Activated naive CD8-positive, alpha-beta T cell treated with anti-CD3 and anti-CD28 coated beads, Interleukin-2, amount 10 ng/mL, durations not matched to agents 7 days and 5 days (primary cell): ENCODE data around the gene ARHGAP44. TPM values are rescaled to one million over a fixed set of nuclear protein-coding genes. Genes with fewer than 3 reads are reported as not detected.

Experiments used
- ATAC-seq: fragments of 150-1000 bp; cut with Tn5 transposase; one replicate; pipeline ENCODE4 v1.10.0; 2021; ENCODE audit warnings: low read depth, moderate library complexity
- POLR2A ChIA-PET: fragments of 350-600 bp; sonication (Branson Sonifier 250); formaldehyde crosslinking; loops from one replicate; lab custom pipeline; 2021; ENCODE audit warnings: antibody characterized with exemption; lab: Charles Lee
- DNase-seq: peaks from one replicate; pipeline ENCODE4 v3.0.0; 2021
- H3K27ac Mint-ChIP-seq: one replicate; pipeline ENCODE4 v1.8.0; 2022; ENCODE audit warnings: mild to moderate bottlenecking, mixed read lengths
- H3K27me3 Mint-ChIP-seq: one replicate; pipeline ENCODE4 v1.8.0; 2022; ENCODE audit warnings: mild to moderate bottlenecking, moderate library complexity, mixed read lengths
- H3K36me3 Mint-ChIP-seq: one replicate; pipeline ENCODE4 v1.8.0; 2021; ENCODE audit warnings: mild to moderate bottlenecking, mixed read lengths
- H3K4me1 Mint-ChIP-seq: one replicate; pipeline ENCODE4 v1.8.0; 2021; ENCODE audit warnings: mixed read lengths
- H3K4me3 Mint-ChIP-seq: one replicate; pipeline ENCODE4 v1.8.0; 2022; ENCODE audit warnings: mild to moderate bottlenecking, moderate library complexity, mixed read lengths
- H3K9me3 Mint-ChIP-seq: one replicate; pipeline ENCODE4 v1.8.0; 2021; ENCODE audit warnings: mixed read lengths
- total RNA-seq, 2 experiments: library from RNA; stranded (reverse); gene quantifications; one replicate each; pipeline ENCODE4 v1.2.3, GENCODE V29; 2021

ARHGAP44 gene
- total RNA-seq, 2 experiments from 2014 or later = not detected

- H3K27me3 Mint-ChIP-seq = no peaks in the 10 kb centered on the region
- H3K4me1 Mint-ChIP-seq = peaks cover 5% of the 10 kb centered on the region
- peaks cover 13% of the 10 kb centered on the region for H3K36me3 Mint-ChIP-seq
- ATAC-seq = no peak
- no peak for DNase-seq
- no peaks in the 10 kb centered on the region for H3K9me3 Mint-ChIP-seq
- H3K27ac Mint-ChIP-seq = no peak overlapping the region
- POLR2A ChIA-PET = no interaction called here
- H3K4me3 Mint-ChIP-seq = no peak overlapping the region
These were observed 197.8 kb downstream of the ARHGAP44 start for GRCh38 chr17:12987120-12987519.

DNA sequence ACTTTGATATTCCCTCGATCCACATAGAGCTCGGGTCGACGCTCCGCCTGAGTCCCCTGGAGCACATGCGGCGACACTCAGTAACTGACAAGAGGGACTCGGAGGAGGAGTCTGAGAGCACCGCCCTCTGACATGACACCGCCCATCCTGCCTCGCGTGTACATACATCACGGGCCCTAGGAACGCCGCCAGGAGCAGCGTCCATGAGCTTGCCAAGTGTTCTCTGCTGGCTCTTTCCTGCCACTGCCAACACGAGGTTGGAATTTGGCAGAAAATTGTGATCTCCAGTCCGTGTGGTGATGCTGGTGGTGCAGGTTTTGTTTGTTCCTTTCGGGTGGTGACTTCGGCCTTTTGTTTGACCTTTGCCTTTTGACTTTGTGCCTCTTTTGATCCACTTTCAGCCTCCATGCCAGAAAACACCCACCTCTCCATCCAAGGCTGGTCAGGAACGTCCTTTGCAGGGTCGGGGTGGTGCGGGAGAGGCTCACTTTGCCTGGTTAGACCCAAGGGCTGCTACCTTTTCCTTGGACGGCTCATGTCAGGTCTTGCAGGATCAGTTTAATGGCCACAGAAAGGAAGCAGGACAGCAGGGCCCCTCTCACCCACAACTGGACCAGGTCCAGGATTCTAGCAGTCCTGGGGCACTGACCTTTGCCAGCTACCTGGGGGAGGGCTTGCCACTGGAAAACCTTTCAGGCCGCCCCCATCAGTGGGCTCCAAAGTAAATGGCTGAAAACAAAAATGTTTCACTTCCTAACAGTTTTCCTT, 200.9 kb downstream of the ARHGAP44 start:
- Mint-ChIP-seq H3K9me3 (no peaks in the 10 kb centered on the region), H3K27ac (no peak overlapping the region), H3K36me3 (peaks cover 18% of the 10 kb centered on the region), H3K4me3 (no peak overlapping the region), H3K4me1 (no peaks in the 10 kb centered on the region), H3K27me3 (no peaks in the 10 kb centered on the region)
- POLR2A ChIA-PET = no interaction called here
- DNase-seq (no peak), ATAC-seq (no peak)

DNA sequence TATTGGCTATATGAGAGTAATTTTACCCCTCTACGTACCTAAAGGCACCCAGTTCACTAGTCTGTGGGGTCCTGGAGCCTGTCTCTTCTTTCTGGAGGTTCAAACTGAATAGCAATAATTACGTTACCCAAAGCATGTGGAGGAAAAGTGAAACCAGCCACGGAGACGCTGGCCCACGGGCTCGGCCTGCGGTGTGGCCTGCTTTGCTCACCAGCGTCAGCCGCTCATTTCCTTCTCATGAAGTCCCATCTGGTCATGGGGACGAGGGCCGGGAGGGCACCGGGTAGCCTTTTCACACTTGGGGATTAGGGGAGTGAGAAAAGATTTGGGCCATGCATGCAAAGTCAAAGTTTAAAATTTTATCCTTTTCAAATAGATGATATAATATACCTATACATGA, 201.6 kb downstream of the ARHGAP44 start:
- Mint-ChIP-seq H3K27me3 (no peaks in the 10 kb centered on the region), H3K36me3 (peaks cover 18% of the 10 kb centered on the region), H3K4me3 (no peak overlapping the region), H3K9me3 (no peaks in the 10 kb centered on the region), H3K27ac (no peak overlapping the region), H3K4me1 (no peaks in the 10 kb centered on the region)
- DNase-seq = no peak
- ATAC-seq = no peak
- POLR2A ChIA-PET = no interaction called here

GRCh38 chr17:12992676-12993075, 203.4 kb downstream of the ARHGAP44 start:
- no peaks in the 10 kb centered on the region for H3K27me3 Mint-ChIP-seq
- no peaks in the 10 kb centered on the region for H3K9me3 Mint-ChIP-seq
- H3K4me1 Mint-ChIP-seq = no peaks in the 10 kb centered on the region
- ATAC-seq = no peak
- DNase-seq = no peak
- no peak overlapping the region for H3K4me3 Mint-ChIP-seq
- peaks cover 20% of the 10 kb centered on the region for H3K36me3 Mint-ChIP-seq
- no peak overlapping the region for H3K27ac Mint-ChIP-seq
- POLR2A ChIA-PET = no interaction called here

- Mint-ChIP-seq H3K27me3 (no peaks in the 10 kb centered on the region), H3K36me3 (peaks cover 21% of the 10 kb centered on the region), H3K4me1 (no peaks in the 10 kb centered on the region), H3K9me3 (no peaks in the 10 kb centered on the region), H3K27ac (no peak overlapping the region), H3K4me3 (no peak overlapping the region)
- ATAC-seq = no peak
- POLR2A ChIA-PET = no interaction called here
- no peak for DNase-seq
These were observed 204.3 kb downstream of the ARHGAP44 start for GRCh38 chr17:12993631-12994030.

GRCh38 chr17:12994341-12995074, 205.2 kb downstream of the ARHGAP44 start:
- ATAC-seq (no peak), DNase-seq (no peak)
- H3K27me3 Mint-ChIP-seq = no peaks in the 10 kb centered on the region
- H3K27ac Mint-ChIP-seq = no peak overlapping the region
- no peak overlapping the region for H3K4me3 Mint-ChIP-seq
- H3K36me3 Mint-ChIP-seq = peaks cover 21% of the 10 kb centered on the region
- H3K9me3 Mint-ChIP-seq = no peaks in the 10 kb centered on the region
- H3K4me1 Mint-ChIP-seq = no peaks in the 10 kb centered on the region
- POLR2A ChIA-PET = no interaction called here

GRCh38 chr17:12995106-12995895, 206.0 kb downstream of the ARHGAP44 start:
- no peaks in the 10 kb centered on the region for H3K27me3 Mint-ChIP-seq
- DNase-seq (no peak), ATAC-seq (no peak)
- H3K9me3 Mint-ChIP-seq = no peaks in the 10 kb centered on the region
- no peak overlapping the region for H3K27ac Mint-ChIP-seq
- H3K36me3 Mint-ChIP-seq = peaks cover 17% of the 10 kb centered on the region
- no peaks in the 10 kb centered on the region for H3K4me1 Mint-ChIP-seq
- POLR2A ChIA-PET = no interaction called here
- H3K4me3 Mint-ChIP-seq = no peak overlapping the region

- DNase-seq = no peak
- POLR2A ChIA-PET = interaction anchor here (0.5 kb wide), 1 partner anchor 259 kb away, joined by 5 read pairs; no protein-coding TSS in a partner anchor
- no peak overlapping the region for H3K27ac Mint-ChIP-seq
- no peaks in the 10 kb centered on the region for H3K9me3 Mint-ChIP-seq
- H3K27me3 Mint-ChIP-seq = no peaks in the 10 kb centered on the region
- H3K36me3 Mint-ChIP-seq = peaks cover 16% of the 10 kb centered on the region
- no peak overlapping the region for H3K4me3 Mint-ChIP-seq
- H3K4me1 Mint-ChIP-seq = no peaks in the 10 kb centered on the region
- ATAC-seq = no peak
These were observed 206.6 kb downstream of the ARHGAP44 start for GRCh38 chr17:12995896-12996295.

DNA sequence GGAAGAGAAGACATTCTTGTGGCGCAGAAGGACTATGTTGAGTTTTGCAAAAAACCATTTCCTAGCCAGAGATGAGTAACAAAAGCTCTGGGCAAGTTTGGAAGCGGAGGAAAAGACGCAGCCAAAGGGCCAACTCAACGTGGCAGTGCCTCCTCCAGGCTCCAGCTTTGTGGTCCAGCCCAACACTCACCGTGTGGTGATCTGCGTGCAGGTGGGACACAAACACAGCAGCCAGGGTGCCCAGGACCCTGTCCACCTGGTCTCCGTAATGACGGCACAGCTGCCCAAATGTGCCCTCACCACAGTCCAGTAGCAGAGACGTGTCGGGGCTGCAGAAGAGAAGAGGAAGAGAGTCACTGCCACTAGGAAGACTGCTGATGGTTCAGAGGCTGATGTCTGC, 207.1 kb downstream of the ARHGAP44 start:
- ATAC-seq (no peak), DNase-seq (no peak)
- Mint-ChIP-seq H3K9me3 (no peaks in the 10 kb centered on the region), H3K27me3 (no peaks in the 10 kb centered on the region), H3K36me3 (peaks cover 14% of the 10 kb centered on the region), H3K4me1 (no peaks in the 10 kb centered on the region), H3K27ac (no peak overlapping the region), H3K4me3 (no peak overlapping the region)
- POLR2A ChIA-PET = interaction anchor here (0.5 kb wide), 1 partner anchor 259 kb away, joined by 5 read pairs; no protein-coding TSS in a partner anchor

- POLR2A ChIA-PET = no interaction called here
- no peak for ATAC-seq
- no peak for DNase-seq
- Mint-ChIP-seq H3K36me3 (peaks cover 9% of the 10 kb centered on the region), H3K27me3 (no peaks in the 10 kb centered on the region), H3K4me1 (no peaks in the 10 kb centered on the region), H3K4me3 (no peak overlapping the region), H3K27ac (no peak overlapping the region), H3K9me3 (no peaks in the 10 kb centered on the region)
These were observed 207.6 kb downstream of the ARHGAP44 start for GRCh38 chr17:12996941-12997340.

GRCh38 chr17:12998461-12998860, 209.2 kb downstream of the ARHGAP44 start:
- peaks cover 8% of the 10 kb centered on the region for H3K36me3 Mint-ChIP-seq
- POLR2A ChIA-PET = no interaction called here

GRCh38 chr17:12998874-12999273, 209.6 kb downstream of the ARHGAP44 start:
- ATAC-seq = no peak

More at GRCh38 chr17:12998461-12998860, 209.2 kb downstream of the ARHGAP44 start:
- Mint-ChIP-seq H3K27ac (no peak overlapping the region), H3K4me3 (no peak overlapping the region), H3K9me3 (no peaks in the 10 kb centered on the region), H3K4me1 (no peaks in the 10 kb centered on the region), H3K27me3 (no peaks in the 10 kb centered on the region)
- DNase-seq (no peak), ATAC-seq (no peak)

DNA sequence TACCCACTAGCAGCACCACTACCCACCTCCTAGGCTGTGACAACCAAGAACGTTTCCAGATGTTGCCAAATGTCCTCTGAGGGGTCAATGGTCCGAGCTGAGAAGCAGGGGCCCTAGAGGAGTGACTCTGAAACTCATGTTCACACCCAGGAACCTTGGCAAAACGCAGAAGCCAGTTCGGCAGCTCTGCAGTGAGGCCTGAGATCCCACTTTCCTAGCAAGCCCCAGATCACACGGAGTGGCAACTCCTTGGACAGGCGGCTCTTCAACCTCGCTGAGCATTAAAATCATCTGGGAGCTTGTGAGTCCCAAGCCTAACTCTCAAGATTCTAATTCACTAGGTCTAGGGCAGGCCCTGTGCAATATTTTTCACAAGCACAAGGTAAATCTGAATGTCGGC, 211.3 kb downstream of the ARHGAP44 start:
- Mint-ChIP-seq H3K4me1 (no peaks in the 10 kb centered on the region), H3K4me3 (no peak overlapping the region), H3K27me3 (no peaks in the 10 kb centered on the region), H3K27ac (no peak overlapping the region), H3K9me3 (no peaks in the 10 kb centered on the region), H3K36me3 (peaks cover 3% of the 10 kb centered on the region)
- ATAC-seq (no peak), DNase-seq (no peak)
- POLR2A ChIA-PET = no interaction called here

More at GRCh38 chr17:12998874-12999273, 209.6 kb downstream of the ARHGAP44 start:
- Mint-ChIP-seq H3K36me3 (peaks cover 8% of the 10 kb centered on the region), H3K27ac (no peak overlapping the region), H3K4me3 (no peak overlapping the region), H3K9me3 (no peaks in the 10 kb centered on the region), H3K27me3 (no peaks in the 10 kb centered on the region), H3K4me1 (no peaks in the 10 kb centered on the region)
- no peak for DNase-seq
- POLR2A ChIA-PET = no interaction called here
